Neural cell (in vitro differentiated cells): Measurements from ENCODE around the gene UBXN10. TPM values are rescaled to one million over a fixed set of nuclear protein-coding genes. Genes with fewer than 3 reads are reported as not detected.
A peak's percentile ranks its signal among the peaks of the same experiment; 100 is the strongest.
"Not testable (repeated sequence)": the region's sequence is repeated elsewhere in the genome, so short reads cannot be mapped to it uniquely, and the experiment has no call there.

Experiments used
- H2AFZ ChIP-seq: fragments of 200-600, 300-800 bp; sonication (generic), shearing (Covaris generic); 2 replicates; pipeline ENCODE4 v1.6.0; 2014; ENCODE audit warnings: low read depth, mild to moderate bottlenecking, antibody characterized with exemption, low read length, moderate library complexity
- H3F3A ChIP-seq: fragments of 200-600 bp; shearing (Covaris generic); 2 replicates; pipeline ENCODE4 v1.6.1; 2016; ENCODE audit warnings: mild to moderate bottlenecking, moderate library complexity, mixed read lengths, antibody characterized with exemption, low read length; ENCODE audit not compliant: insufficient read depth, poor library complexity, severe bottlenecking
- H3K27ac ChIP-seq: fragments of 200-600, 300-800 bp; sonication (generic), shearing (Covaris generic); 2 replicates; pipeline ENCODE4 v1.5.1; 2014; ENCODE audit warnings: mild to moderate bottlenecking, low read length, moderate library complexity
- H3K27me3 ChIP-seq: fragments of 300-800, 200-600 bp; sonication (generic), shearing (Covaris generic); 2 replicates; pipeline ENCODE4 v1.6.0; 2014; ENCODE audit warnings: mild to moderate bottlenecking, low read depth, low read length, moderate library complexity; ENCODE audit not compliant: insufficient read depth
- H3K36me3 ChIP-seq: fragments of 300-800, 200-600 bp; sonication (generic), shearing (Covaris generic); 2 replicates; pipeline ENCODE4 v1.5.1; 2014; ENCODE audit warnings: mild to moderate bottlenecking, antibody characterized with exemption, low read length, moderate library complexity; ENCODE audit not compliant: insufficient read depth
- H3K4me2 ChIP-seq: fragments of 300-800, 200-600 bp; sonication (generic), shearing (Covaris generic); 2 replicates; pipeline ENCODE4 v1.6.0; 2014; ENCODE audit warnings: mild to moderate bottlenecking, low read length
- H3K4me3 ChIP-seq: fragments of 300-800, 200-600 bp; sonication (generic), shearing (Covaris generic); 2 replicates; pipeline ENCODE4 v1.5.1; 2014; ENCODE audit warnings: mild to moderate bottlenecking, low read length, moderate library complexity
- H3K79me2 ChIP-seq: fragments of 200-600 bp; shearing (Covaris generic); replicated peaks from 2 replicates; pipeline ENCODE4 v1.6.0; 2014; ENCODE audit warnings: mild to moderate bottlenecking, low read length, moderate library complexity; ENCODE audit not compliant: insufficient read depth
- H3K9ac ChIP-seq: fragments of 300-800, 200-600 bp; sonication (generic), shearing (Covaris generic); 2 replicates; pipeline ENCODE4 v1.6.1; 2016; ENCODE audit warnings: mild to moderate bottlenecking, low read length, mixed read lengths
- H3K9me2 ChIP-seq: fragments of 200-600 bp; shearing (Covaris generic); 2 replicates; pipeline ENCODE4 v1.6.1; 2016; ENCODE audit warnings: mild to moderate bottlenecking, low read length, mixed read lengths; ENCODE audit not compliant: insufficient read depth
- H3K9me3 ChIP-seq: fragments of 200-600, 300-800 bp; sonication (generic), shearing (Covaris generic); 2 replicates; pipeline ENCODE4 v1.6.1; 2016; ENCODE audit warnings: mild to moderate bottlenecking, mixed run types, low read length, moderate library complexity, mixed read lengths
- H4K20me1 ChIP-seq: fragments of 200-600 bp; shearing (Covaris generic); 2 replicates; pipeline ENCODE4 v1.6.1; 2016; ENCODE audit warnings: mild to moderate bottlenecking, mixed run types; ENCODE audit not compliant: insufficient read depth
- CTCF ChIP-seq: fragments of 450-650 bp; IDR thresholded peaks from 2 replicates; pipeline ENCODE4 v1.5.1; 2014; ENCODE audit warnings: antibody characterized with exemption, mild to moderate bottlenecking, moderate library complexity; ENCODE audit not compliant: poor library complexity, severe bottlenecking
- EP300 ChIP-seq: fragments of 450-650 bp; conservative IDR thresholded peaks from 2 replicates; pipeline ENCODE4 v1.6.1; 2014; ENCODE audit warnings: antibody characterized with exemption, mild to moderate bottlenecking, moderate library complexity; ENCODE audit not compliant: poor library complexity, severe bottlenecking
- EZH2 ChIP-seq: fragments of 200-600, 300-800 bp; shearing (Covaris generic), sonication (generic); IDR thresholded peaks from 2 replicates; pipeline ENCODE4 v1.6.1; 2014; ENCODE audit warnings: antibody characterized with exemption, low read length, borderline replicate concordance, mild to moderate bottlenecking; ENCODE audit not compliant: insufficient read depth, poor library complexity, severe bottlenecking
- MXI1 ChIP-seq: fragments of 450-650 bp; conservative IDR thresholded peaks from 2 replicates; pipeline ENCODE4 v1.6.1; 2014; ENCODE audit warnings: antibody characterized with exemption, mild to moderate bottlenecking; ENCODE audit not compliant: poor library complexity, severe bottlenecking
- POLR2AphosphoS5 ChIP-seq: IDR thresholded peaks from 2 replicates; pipeline ENCODE4 v1.6.1; 2012
- RAD21 ChIP-seq: fragments of 450-650 bp; conservative IDR thresholded peaks from 2 replicates; pipeline ENCODE4 v1.6.1; 2014; ENCODE audit warnings: antibody characterized with exemption, mild to moderate bottlenecking, moderate library complexity
- REST ChIP-seq: IDR thresholded peaks from 2 replicates; pipeline ENCODE4 v1.6.1; 2012; ENCODE audit warnings: borderline replicate concordance
- SMC3 ChIP-seq: fragments of 450-650 bp; conservative IDR thresholded peaks from 2 replicates; pipeline ENCODE4 v1.6.1; 2014; ENCODE audit warnings: antibody characterized with exemption, mild to moderate bottlenecking, moderate library complexity; ENCODE audit not compliant: poor library complexity
- TAF1 ChIP-seq: IDR thresholded peaks from 2 replicates; pipeline ENCODE4 v1.6.1; 2012; ENCODE audit warnings: low read depth
- polyA plus RNA-seq: library from polyadenylated mRNA; depleted of rRNA; stranded (reverse); fragments of >200 nt; gene quantifications from 2 replicates; pipeline ENCODE4 v1.2.3, GENCODE V29; 2014

Gene UBXN10
- polyA plus RNA-seq, 1 donor from 2014 or later = 0.64 TPM

GRCh38 chr1:20229171-20229570 lies 43.3 kb downstream of the UBXN10 start:
- no peak overlapping the region for H3K9ac ChIP-seq
- H3K36me3 ChIP-seq = no peaks in the 10 kb centered on the region
- no peak overlapping the region for H3K4me3 ChIP-seq
- no peaks in the 10 kb centered on the region for H3K79me2 ChIP-seq
- no peaks in the 10 kb centered on the region for H3K9me2 ChIP-seq
- no peak overlapping the region for H2AFZ ChIP-seq
- H3K4me2 ChIP-seq = no peak overlapping the region
- H3F3A ChIP-seq = peaks cover 7% of the 10 kb centered on the region
- H4K20me1 ChIP-seq = no peaks in the 10 kb centered on the region
- no peak for TF ChIP-seq EZH2
- TF ChIP-seq POLR2AphosphoS5 = no peak
- no peak for TF ChIP-seq REST
- no peak for TF ChIP-seq EP300
- TF ChIP-seq SMC3 = no peak
- TF ChIP-seq TAF1 = no peak
- TF ChIP-seq CTCF = no peak
- TF ChIP-seq RAD21 = no peak
- TF ChIP-seq MXI1 = no peak
- no peaks in the 10 kb centered on the region for H3K27me3 ChIP-seq
- H3K9me3 ChIP-seq = no peaks in the 10 kb centered on the region
- H3K27ac ChIP-seq = no peak overlapping the region

- not testable (repeated sequence) for H3K27me3 ChIP-seq, H3K27ac ChIP-seq, H4K20me1 ChIP-seq, H3K9me2 ChIP-seq, H3K79me2 ChIP-seq, H3K36me3 ChIP-seq, H3K9ac ChIP-seq, H3K9me3 ChIP-seq, H3F3A ChIP-seq, H2AFZ ChIP-seq, H3K4me3 ChIP-seq, H3K4me2 ChIP-seq
These were observed 46.7 kb downstream of the UBXN10 start for GRCh38 chr1:20232564-20232963.

- Histone ChIP-seq H3K79me2 (no peaks in the 10 kb centered on the region), H3K4me2 (peak overlapping the region; percentile 40), H4K20me1 (no peaks in the 10 kb centered on the region), H3K9ac (peak overlapping the region; percentile 26), H3F3A (peaks cover 7% of the 10 kb centered on the region), H3K4me3 (peak overlapping the region; percentile 53), H3K9me3 (no peaks in the 10 kb centered on the region), H3K9me2 (no peaks in the 10 kb centered on the region), H3K27me3 (no peaks in the 10 kb centered on the region), H3K36me3 (no peaks in the 10 kb centered on the region), H2AFZ (no peak overlapping the region), H3K27ac (peak overlapping the region; percentile 44)
- TF ChIP-seq MXI1 (no peak), EZH2 (no peak), TAF1 (no peak), EP300 (no peak), SMC3 (peak; percentile 25), CTCF (peak; percentile 60), REST (no peak), RAD21 (peak; percentile 15)
These were observed 47.5 kb downstream of the UBXN10 start for GRCh38 chr1:20233394-20233793.
